HepG2 (cell line): ENCODE data around the gene LRPAP1. TPM values are rescaled to one million over a fixed set of nuclear protein-coding genes. Genes with fewer than 3 reads are reported as not detected.
"Not testable (repeated sequence)": the region's sequence is repeated elsewhere in the genome, so short reads cannot be mapped to it uniquely, and the experiment has no call there.

Experiments
- ATAC-seq: fragments of 200-7000 bp; cut with Tn5 transposase; 3 replicates; pipeline ENCODE4 v1.9.1; 2020; ENCODE audit warnings: mild to moderate bottlenecking, moderate library complexity
- BruUV-seq: library from RNA; stranded (reverse); fragments of 400-500 nt; replicated peaks from 2 replicates; lab custom pipeline; 2021; lab: Mats Ljungman, UMichigan
- CTCF ChIA-PET: fragments of 300-600 bp; formaldehyde crosslinking; extraction: SDS; loops from one replicate; lab custom pipeline; 2021; ENCODE audit warnings: low total read pairs, inconsistent platforms, low intra/inter-chr PET ratio; lab: Yijun Ruan, JAX
- POLR2A ChIA-PET: fragments of 350-600 bp; sonication (Branson Sonifier 250); formaldehyde crosslinking; loops from one replicate; lab custom pipeline; 2020; ENCODE audit warnings: antibody characterized with exemption, inconsistent platforms; lab: Yijun Ruan, JAX
- DNase-seq: peaks from one replicate; pipeline ENCODE4 v3.0.0-alpha.2; 2015; ENCODE audit warnings: low spot score
- FAIRE-seq: peaks from 3 replicates; lab custom pipeline; 2011; peaks lifted over from hg19 to GRCh38; lab: Jason Lieb, UNC
- H2AFZ ChIP-seq: one replicate; pipeline ENCODE4 v1.6.1; 2011; ENCODE audit warnings: low read length, inconsistent platforms
- H3K27ac ChIP-seq: fragments of 300-600 bp; 3 replicates; pipeline ENCODE4 v1.8.0; 2011; ENCODE audit warnings: mixed run types, mild to moderate bottlenecking, mixed read lengths, low read length, inconsistent platforms; ENCODE audit not compliant: insufficient read depth; ENCODE audit errors: extremely low read length
- H3K27me3 ChIP-seq, 2 experiments: fragments of 200-600 bp in 1 of 2; 2 replicates in 1 of 2; 3 replicates in 1 of 2; pipeline versions ENCODE4 v1.6.0 to v1.8.0; 2011; ENCODE audit warnings: low read length in 2 of 2, mild to moderate bottlenecking in 2 of 2, moderate library complexity in 2 of 2, inconsistent platforms in 1 of 2; ENCODE audit not compliant: insufficient read depth in 2 of 2, control insufficient read depth in 1 of 2
- H3K36me3 ChIP-seq, 2 experiments: fragments of 200-600 bp in 1 of 2; replicated peaks in 1 of 2; 2 replicates in 1 of 2; 3 replicates in 1 of 2; pipeline versions ENCODE4 v1.5.1 to v1.8.0; 2011; ENCODE audit warnings: low read length in 2 of 2, inconsistent platforms in 1 of 2; ENCODE audit not compliant: insufficient read depth in 2 of 2, control insufficient read depth in 1 of 2
- H3K4me1 ChIP-seq: 2 replicates; pipeline ENCODE4 v1.5.1; 2012; ENCODE audit warnings: low read length, inconsistent platforms; ENCODE audit not compliant: insufficient read depth
- H3K4me2 ChIP-seq: 2 replicates; pipeline ENCODE4 v1.6.0; 2011; ENCODE audit warnings: low read depth, low read length, inconsistent platforms
- H3K4me3 ChIP-seq, 3 experiments: fragments of 200-600 bp in 1 of 3; sonication (generic), shearing (Covaris generic) in 1 of 3; replicated peaks in 1 of 3; 2 replicates each; pipeline ENCODE4 v1.5.1; 2011 to 2016; ENCODE audit warnings: low read length in 3 of 3, inconsistent platforms in 2 of 3, low read depth in 2 of 3, mild to moderate bottlenecking in 2 of 3, control low read depth in 1 of 3, mixed read lengths in 1 of 3; ENCODE audit not compliant: insufficient read depth in 1 of 3
- H3K79me2 ChIP-seq: one replicate; pipeline ENCODE4 v1.6.1; 2011; ENCODE audit warnings: low read length, inconsistent platforms; ENCODE audit not compliant: insufficient read depth
- H3K9ac ChIP-seq: 2 replicates; pipeline ENCODE4 v1.6.0; 2011; ENCODE audit warnings: mild to moderate bottlenecking, low read depth, low read length, inconsistent platforms; ENCODE audit not compliant: insufficient read depth
- H3K9me3 ChIP-seq: 2 replicates; pipeline ENCODE4 v1.5.1; 2012; ENCODE audit warnings: mild to moderate bottlenecking, low read length
- H4K20me1 ChIP-seq: 2 replicates; pipeline ENCODE4 v1.6.0; 2011; ENCODE audit warnings: inconsistent platforms, mild to moderate bottlenecking, low read length, moderate library complexity; ENCODE audit not compliant: insufficient read depth
- RAD51 ChIP-seq: fragments of 450-650 bp; IDR thresholded peaks from 2 replicates; pipeline ENCODE4 v1.6.1; 2016; ENCODE audit warnings: borderline replicate concordance
- TRIM24 ChIP-seq: sonication (generic); formaldehyde crosslinking; IDR thresholded peaks from 2 replicates; pipeline ENCODE4 v1.8.0; 2022; ENCODE audit warnings: mild to moderate bottlenecking, missing genetic modification reagents
- WGBS: methylation state at CpG from one replicate; pipeline ENCODE4 v1.1.6; 2017; ENCODE audit warnings: low lambda C conversion rate; 5-methylcytosine and 5-hydroxymethylcytosine counted together
- in situ Hi-C: cut with HindIII; loops from 2 replicates; pipeline ENCODE4 v1.10.0; 2017; ENCODE audit warnings: low pct_unique_long_range_greater_than_20kb; ENCODE audit not compliant: extremely low pct_ligation_motif_present
- intact Hi-C: fragments of 100-400 bp; cut with micrococcal nuclease; formaldehyde crosslinking; loops from one replicate; pipeline ENCODE4 v1.10.0; 2022; ENCODE audit not compliant: unreplicated experiment
- polyA plus RNA-seq, 8 experiments: library from polyadenylated mRNA; depleted of rRNA in 3 of 8; stranded (reverse) in 7 of 8; unstranded in 1 of 8; fragments of >200 nt; fragmentation: Illumina TruSeq in 4 of 8; extraction: Trizol in 4 of 8; gene quantifications; 2 replicates each; pipeline versions ENCODE4 v1.2.1 to v1.2.3, GENCODE V29; 2011 to 2016; ENCODE audit warnings: low read depth in 4 of 8, missing spikeins in 1 of 8, mixed read lengths in 1 of 8; ENCODE audit not compliant: insufficient read depth in 1 of 8
- total RNA-seq, 5 experiments: library from RNA; depleted of rRNA; stranded (reverse); fragments of >200 nt; fragmentation: Illumina TruSeq; extraction: Trizol; gene quantifications; 2 replicates each; pipeline ENCODE4 v1.2.3, GENCODE V29; 2016; ENCODE audit warnings: low read depth in 1 of 5
- TF ChIP-seq, protein P1 (sequence below): sonication (generic); formaldehyde crosslinking; IDR thresholded peaks from 2 replicates; pipeline ENCODE4 v1.4.0; 2020; ENCODE audit warnings: missing genetic modification reagents
- TF ChIP-seq, protein P2 (sequence below): sonication (generic); formaldehyde crosslinking; IDR thresholded peaks from 2 replicates; pipeline ENCODE4 v1.8.1; 2023; ENCODE audit warnings: mild to moderate bottlenecking, missing genetic modification reagents, borderline replicate concordance

LRPAP1 gene
- total and polyA plus RNA-seq, 2 of the 13 experiments (the other 11 are each of a cell fraction or from before 2014, with no cell fraction given): 153 to 191 TPM

DNA sequence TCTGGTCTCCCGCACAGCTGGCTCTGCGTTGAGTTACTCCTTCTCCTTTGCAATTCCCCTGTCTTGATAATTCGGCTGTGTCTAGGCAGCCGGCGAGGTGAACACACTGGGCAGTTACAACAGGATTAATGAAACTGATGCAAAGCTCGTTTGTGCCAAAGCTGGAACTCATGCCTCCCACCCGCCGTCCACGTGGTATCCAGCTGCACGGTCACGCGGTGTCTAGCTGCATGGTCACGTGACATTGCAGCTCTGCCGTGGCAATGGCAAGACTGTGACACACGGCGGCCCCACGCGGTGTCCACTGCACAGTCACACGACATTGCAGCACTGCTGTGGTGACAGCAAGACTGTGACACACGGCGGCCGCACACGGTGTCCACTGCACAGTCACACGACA, 31.2 kb upstream of the LRPAP1 start:
- H3K9ac ChIP-seq: no peak overlapping the region
- no peak overlapping the region for H3K4me2 ChIP-seq
- no peak overlapping the region for H3K27ac ChIP-seq
- ATAC-seq (no peak), FAIRE-seq (no peak), DNase-seq (no peak)
- in situ Hi-C loops (no loop called here), intact Hi-C loops (no loop called here)
- peaks cover 19% of the 10 kb centered on the region for H3K4me1 ChIP-seq
- H3K27me3 ChIP-seq: no peaks in the 10 kb centered on the region
- H3K36me3 ChIP-seq: no peaks in the 10 kb centered on the region
- WGBS: 56% methylated on average over 8 of the region's 24 CpGs
- H3K9me3 ChIP-seq: no peaks in the 10 kb centered on the region
- no peak overlapping the region for H2AFZ ChIP-seq
- ChIA-PET POLR2A (no interaction called here), CTCF (no interaction called here)
- no TSS peak for BruUV-seq
- TF ChIP-seq, protein P1, sequence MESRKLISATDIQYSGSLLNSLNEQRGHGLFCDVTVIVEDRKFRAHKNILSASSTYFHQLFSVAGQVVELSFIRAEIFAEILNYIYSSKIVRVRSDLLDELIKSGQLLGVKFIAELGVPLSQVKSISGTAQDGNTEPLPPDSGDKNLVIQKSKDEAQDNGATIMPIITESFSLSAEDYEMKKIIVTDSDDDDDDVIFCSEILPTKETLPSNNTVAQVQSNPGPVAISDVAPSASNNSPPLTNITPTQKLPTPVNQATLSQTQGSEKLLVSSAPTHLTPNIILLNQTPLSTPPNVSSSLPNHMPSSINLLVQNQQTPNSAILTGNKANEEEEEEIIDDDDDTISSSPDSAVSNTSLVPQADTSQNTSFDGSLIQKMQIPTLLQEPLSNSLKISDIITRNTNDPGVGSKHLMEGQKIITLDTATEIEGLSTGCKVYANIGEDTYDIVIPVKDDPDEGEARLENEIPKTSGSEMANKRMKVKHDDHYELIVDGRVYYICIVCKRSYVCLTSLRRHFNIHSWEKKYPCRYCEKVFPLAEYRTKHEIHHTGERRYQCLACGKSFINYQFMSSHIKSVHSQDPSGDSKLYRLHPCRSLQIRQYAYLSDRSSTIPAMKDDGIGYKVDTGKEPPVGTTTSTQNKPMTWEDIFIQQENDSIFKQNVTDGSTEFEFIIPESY (CRISPR knock-in tag): peak; percentile 40; the same call in 1 of the 2 replicates
- TF ChIP-seq, protein P2, sequence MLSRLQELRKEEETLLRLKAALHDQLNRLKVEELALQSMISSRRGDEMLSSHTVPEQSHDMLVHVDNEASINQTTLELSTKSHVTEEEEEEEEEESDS (CRISPR knock-in tag): no peak
- 0 out of 2 replicates have a peak, but pooled peaks have one; percentile 12 for TF ChIP-seq RAD51
- no peak for TF ChIP-seq TRIM24 (CRISPR knock-in tag)
- H3K79me2 ChIP-seq: no peaks in the 10 kb centered on the region
- H3K4me3 ChIP-seq: no peak overlapping the region
- H4K20me1 ChIP-seq: no peaks in the 10 kb centered on the region

DNA sequence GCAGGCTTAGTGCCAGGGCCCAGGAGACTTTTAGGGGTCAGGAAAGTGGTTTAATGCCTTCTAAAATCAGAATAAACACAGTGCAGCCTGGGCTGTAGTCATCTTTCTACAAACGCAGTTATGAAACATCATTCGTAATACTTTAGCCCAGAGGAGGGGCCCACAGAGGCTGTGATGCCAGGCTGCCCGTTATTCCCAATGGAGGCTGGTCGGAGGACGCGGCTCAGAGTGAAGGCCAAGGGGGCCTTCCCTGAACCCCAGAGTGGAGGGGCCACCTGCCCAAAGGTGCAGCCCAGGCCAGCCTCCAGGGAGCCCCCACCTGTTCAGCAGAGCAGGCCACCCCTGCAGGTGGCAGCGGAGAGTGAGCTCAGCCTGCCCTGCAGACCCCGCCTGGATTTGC, 29.9 kb upstream of the LRPAP1 start:
- intact Hi-C loops, DNase-seq, in situ Hi-C loops, H4K20me1 ChIP-seq, CTCF ChIA-PET, H3K9ac ChIP-seq, H3K36me3 ChIP-seq, H3K27me3 ChIP-seq, FAIRE-seq, POLR2A ChIA-PET, BruUV-seq, H3K79me2 ChIP-seq, H3K9me3 ChIP-seq, H3K27ac ChIP-seq, ATAC-seq, H3K4me3 ChIP-seq, H2AFZ ChIP-seq, H3K4me2 ChIP-seq: not testable (repeated sequence)
- peaks cover 31% of the 10 kb centered on the region for H3K4me1 ChIP-seq
- 21% methylated on average over 3 of the region's 8 CpGs for WGBS

DNA sequence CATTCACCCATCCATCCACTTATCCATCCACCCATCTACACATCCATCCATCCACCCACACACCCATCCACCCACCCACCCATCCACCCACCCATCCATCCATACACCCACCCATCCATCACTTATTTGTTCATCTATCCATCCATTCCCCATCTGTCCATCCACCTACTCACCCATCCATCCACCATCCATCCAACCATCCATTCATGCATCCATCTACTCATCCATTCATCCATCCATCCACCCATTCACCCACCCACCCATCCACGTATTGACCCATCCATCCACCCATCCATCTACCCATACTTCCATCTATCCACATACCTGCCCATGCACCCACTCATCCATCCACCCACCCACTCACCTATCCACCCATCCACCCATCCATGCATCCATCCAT, 28.2 kb upstream of the LRPAP1 start:
- H3K4me3 ChIP-seq, intact Hi-C loops, DNase-seq, H3K9me3 ChIP-seq, H3K36me3 ChIP-seq, H2AFZ ChIP-seq, H4K20me1 ChIP-seq, BruUV-seq, H3K27me3 ChIP-seq, in situ Hi-C loops, FAIRE-seq, CTCF ChIA-PET, H3K9ac ChIP-seq, H3K27ac ChIP-seq, H3K4me2 ChIP-seq, ATAC-seq, POLR2A ChIA-PET, H3K79me2 ChIP-seq: not testable (repeated sequence)
- 89% methylated on average over 1 of the region's 1 CpG for WGBS
- H3K4me1 ChIP-seq: peaks cover 43% of the 10 kb centered on the region
